ENCODE measurements around the gene SHMT2.

GRCh38 chr12:57202321-57202720 lies 27.2 kb upstream of the SHMT2 start:
- TF ChIP-seq CTCF (IDR thresholded peaks at IDR 0.05 in 2 of 3, conservative IDR thresholded peaks at IDR 0.05 in 1 of 3; ENCODE audit: borderline replicate concordance in 1 of 3, insufficient read depth in 1 of 3, low read depth in 2 of 3, low read length in 2 of 3) (no peak), TCF7L2 (IDR thresholded peaks at IDR 0.05; ENCODE audit: borderline replicate concordance, extremely low read depth, insufficient read depth, insufficient read length) (no peak), POLR2A (IDR thresholded peaks at IDR 0.05; ENCODE audit: borderline replicate concordance, extremely low read depth, insufficient read depth, insufficient read length) (no peak), EZH2 (IDR thresholded peaks at IDR 0.05) (no peak), EGR1 (IDR thresholded peaks at IDR 0.05; ENCODE audit: low read depth) (no peak), RAD21 (IDR thresholded peaks at IDR 0.05; ENCODE audit: low read depth) (no peak), CBX3 (IDR thresholded peaks at IDR 0.05; ENCODE audit: low read depth) (no peak), POLR2AphosphoS5 (IDR thresholded peaks at IDR 0.05; ENCODE audit: low read depth, low read length) (no peak), SP1 (IDR thresholded peaks at IDR 0.05; ENCODE audit: low read depth) (no peak), ZBTB33 (IDR thresholded peaks at IDR 0.05; ENCODE audit: extremely low read depth, insufficient replicate concordance, low read length) (no peak), YY1 (IDR thresholded peaks at IDR 0.05; ENCODE audit: extremely low read depth, insufficient replicate concordance, low read depth, low read length) (no peak), ATF3 (IDR thresholded peaks at IDR 0.05) (no peak), EZH2phosphoT487 (IDR thresholded peaks at IDR 0.05; ENCODE audit: borderline replicate concordance) (no peak), MAX (IDR thresholded peaks at IDR 0.05) (no peak)
